HL-60 (cell line): ENCODE data around the gene ANAPC15.
"Not testable (repeated sequence)": the region's sequence is repeated elsewhere in the genome, so short reads cannot be mapped to it uniquely, and the experiment has no call there.

Experiments used
- DNase-seq, 2 experiments: peaks; one replicate each; pipeline ENCODE4 v3.0.0-alpha.2; 2010 to 2020; ENCODE audit warnings: low read depth in 1 of 2, low spot score in 1 of 2
- H3K27ac ChIP-seq: fragments of 250-450 bp; sonication (Bioruptor Pico); replicated peaks from 2 replicates; pipeline ENCODE4 v1.5.1; 2020; ENCODE audit warnings: mild to moderate bottlenecking, moderate library complexity
- H3K27me3 ChIP-seq: fragments of 250-450 bp; sonication (Bioruptor Pico); 2 replicates; pipeline ENCODE4 v1.5.1; 2021; ENCODE audit warnings: mild to moderate bottlenecking, moderate library complexity; ENCODE audit not compliant: insufficient read depth, poor library complexity, severe bottlenecking
- H3K4me3 ChIP-seq: replicated peaks from 2 replicates; pipeline ENCODE4 v1.5.1; 2011; ENCODE audit warnings: mild to moderate bottlenecking, control low read depth, low read length; ENCODE audit not compliant: insufficient read depth
- GABPA ChIP-seq: IDR thresholded peaks from 2 replicates; pipeline ENCODE4 v1.6.1; 2012; ENCODE audit warnings: low read depth
- POLR2AphosphoS5 ChIP-seq: IDR thresholded peaks from 2 replicates; pipeline ENCODE4 v1.6.1; 2012; ENCODE audit warnings: low read depth
- SPI1 ChIP-seq: IDR thresholded peaks from 2 replicates; pipeline ENCODE4 v1.6.1; 2012; ENCODE audit warnings: low read depth, mild to moderate bottlenecking, borderline replicate concordance
- TF ChIP-seq, protein P1 (sequence below): IDR thresholded peaks from 2 replicates; pipeline ENCODE4 v1.6.1; 2012; ENCODE audit warnings: low read depth; ENCODE audit not compliant: insufficient replicate concordance
- TF ChIP-seq, protein P2 (sequence below): IDR thresholded peaks from one replicate; pipeline ENCODE4 v1.5.1; 2011; ENCODE audit warnings: low read length, control low read depth, inconsistent platforms; ENCODE audit not compliant: insufficient read depth

ANAPC15 gene

DNA sequence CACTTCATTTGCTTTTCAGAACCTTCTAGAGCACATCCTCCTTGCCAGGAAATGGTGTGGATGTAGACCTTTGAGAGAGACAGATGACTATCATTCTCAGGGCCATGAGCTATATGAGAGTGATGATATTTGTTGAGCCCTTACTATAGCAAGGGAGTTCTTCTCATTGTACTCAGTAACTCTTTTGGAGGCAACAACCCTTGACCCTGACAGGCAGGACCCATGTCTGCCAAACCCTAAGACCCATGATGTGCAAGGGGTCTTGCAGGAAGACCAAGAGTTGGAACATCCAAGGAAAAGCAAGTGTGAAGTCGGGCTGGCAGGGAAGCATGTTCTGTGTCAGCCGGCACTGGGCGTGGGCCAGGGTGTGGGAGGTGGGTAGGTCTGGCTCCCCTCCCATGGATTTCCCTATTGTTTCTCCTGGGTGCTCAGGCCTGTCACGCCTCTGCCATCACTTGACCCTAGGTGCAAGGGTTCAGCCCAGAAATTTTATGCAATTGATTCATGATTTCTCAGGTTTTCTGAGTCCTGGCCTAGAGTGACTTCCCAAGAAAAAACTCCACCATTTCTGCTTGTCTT, 24.3 kb upstream of the ANAPC15 start:
- Histone ChIP-seq H3K4me3 (no peak overlapping the region), H3K27me3 (no peaks in the 10 kb centered on the region), H3K27ac (peak overlapping the region; percentile 84)
- no peak for DNase-seq
- TF ChIP-seq, protein P1, sequence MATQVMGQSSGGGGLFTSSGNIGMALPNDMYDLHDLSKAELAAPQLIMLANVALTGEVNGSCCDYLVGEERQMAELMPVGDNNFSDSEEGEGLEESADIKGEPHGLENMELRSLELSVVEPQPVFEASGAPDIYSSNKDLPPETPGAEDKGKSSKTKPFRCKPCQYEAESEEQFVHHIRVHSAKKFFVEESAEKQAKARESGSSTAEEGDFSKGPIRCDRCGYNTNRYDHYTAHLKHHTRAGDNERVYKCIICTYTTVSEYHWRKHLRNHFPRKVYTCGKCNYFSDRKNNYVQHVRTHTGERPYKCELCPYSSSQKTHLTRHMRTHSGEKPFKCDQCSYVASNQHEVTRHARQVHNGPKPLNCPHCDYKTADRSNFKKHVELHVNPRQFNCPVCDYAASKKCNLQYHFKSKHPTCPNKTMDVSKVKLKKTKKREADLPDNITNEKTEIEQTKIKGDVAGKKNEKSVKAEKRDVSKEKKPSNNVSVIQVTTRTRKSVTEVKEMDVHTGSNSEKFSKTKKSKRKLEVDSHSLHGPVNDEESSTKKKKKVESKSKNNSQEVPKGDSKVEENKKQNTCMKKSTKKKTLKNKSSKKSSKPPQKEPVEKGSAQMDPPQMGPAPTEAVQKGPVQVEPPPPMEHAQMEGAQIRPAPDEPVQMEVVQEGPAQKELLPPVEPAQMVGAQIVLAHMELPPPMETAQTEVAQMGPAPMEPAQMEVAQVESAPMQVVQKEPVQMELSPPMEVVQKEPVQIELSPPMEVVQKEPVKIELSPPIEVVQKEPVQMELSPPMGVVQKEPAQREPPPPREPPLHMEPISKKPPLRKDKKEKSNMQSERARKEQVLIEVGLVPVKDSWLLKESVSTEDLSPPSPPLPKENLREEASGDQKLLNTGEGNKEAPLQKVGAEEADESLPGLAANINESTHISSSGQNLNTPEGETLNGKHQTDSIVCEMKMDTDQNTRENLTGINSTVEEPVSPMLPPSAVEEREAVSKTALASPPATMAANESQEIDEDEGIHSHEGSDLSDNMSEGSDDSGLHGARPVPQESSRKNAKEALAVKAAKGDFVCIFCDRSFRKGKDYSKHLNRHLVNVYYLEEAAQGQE: no peak

DNA sequence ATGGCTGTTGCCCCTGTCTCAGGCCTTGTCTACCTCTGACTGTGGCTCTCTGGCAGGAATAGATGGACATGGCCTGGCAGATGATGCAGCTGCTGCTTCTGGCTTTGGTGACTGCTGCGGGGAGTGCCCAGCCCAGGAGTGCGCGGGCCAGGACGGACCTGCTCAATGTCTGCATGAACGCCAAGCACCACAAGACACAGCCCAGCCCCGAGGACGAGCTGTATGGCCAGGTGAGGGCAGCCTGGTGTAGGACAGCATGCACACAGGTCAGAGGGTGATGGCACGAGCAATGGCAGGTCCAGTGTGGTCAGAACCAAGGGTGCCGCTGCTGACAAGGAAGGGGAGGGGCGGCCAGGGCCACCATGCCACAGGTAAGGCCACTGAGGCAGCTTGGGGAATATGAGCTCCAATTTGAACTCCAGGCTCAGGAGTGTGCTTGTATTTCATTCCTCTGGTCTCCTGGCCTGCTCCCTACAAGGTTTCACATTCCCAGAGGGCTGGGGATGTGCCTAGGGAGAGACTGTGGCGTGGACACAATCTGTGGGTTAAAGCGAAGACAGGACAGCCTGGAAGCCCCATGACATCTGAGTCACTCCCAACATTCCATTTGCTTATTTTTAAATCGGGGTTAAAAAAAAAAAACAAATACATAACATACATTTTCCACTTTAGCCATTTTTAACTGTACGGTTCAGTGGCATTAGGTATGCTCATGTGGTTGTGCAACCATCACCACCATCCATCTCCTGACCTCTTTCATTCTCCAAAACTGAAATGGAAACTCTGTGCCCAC, 23.6 kb upstream of the ANAPC15 start:
- H3K27me3 ChIP-seq: no peaks in the 10 kb centered on the region
- H3K27ac ChIP-seq: peak overlapping the region; percentile 84

DNA sequence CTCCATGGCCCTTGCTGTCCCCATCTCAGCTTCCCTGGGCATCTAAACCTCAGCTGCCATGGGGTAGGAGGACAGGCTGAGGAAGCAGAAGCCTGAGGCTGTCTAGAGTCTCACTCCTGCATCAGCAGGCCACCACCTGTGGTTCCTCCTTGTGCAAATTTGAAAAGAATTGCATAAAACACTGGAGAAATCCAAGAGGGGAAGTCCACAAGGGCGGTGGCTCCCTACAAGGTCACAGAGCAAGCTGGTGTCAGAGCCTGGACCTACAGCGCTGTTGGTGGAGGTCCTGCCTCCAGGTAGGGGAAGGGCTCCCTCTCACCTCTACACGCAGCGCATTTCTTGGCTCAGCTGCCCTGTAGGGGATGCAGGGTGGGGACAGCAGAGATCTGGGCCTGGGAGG, 23.0 kb upstream of the ANAPC15 start, which contains the start of gene FOLR3:
Gene FOLR3, plus strand, starts transcription at position 253 of the 400 bp plus-strand sequence. CDS start 228 bp downstream, outside the sequence.
- H3K27me3 ChIP-seq: not testable (repeated sequence)
- peak within 1 kb of the TSS; percentile 84 for H3K27ac ChIP-seq
- peak within 1 kb of the TSS; percentile 11; the same call in 1 of the 2 replicates for H3K4me3 ChIP-seq
- peak; percentile 42 to 77 for DNase-seq
- TF ChIP-seq SPI1: peak; percentile 75; the same call in 1 of the 2 replicates

More for the DNA sequence above, 23.6 kb upstream of the ANAPC15 start:
- TF ChIP-seq, protein P1: no peak
- no peak for TF ChIP-seq GABPA
- TF ChIP-seq, protein P2, sequence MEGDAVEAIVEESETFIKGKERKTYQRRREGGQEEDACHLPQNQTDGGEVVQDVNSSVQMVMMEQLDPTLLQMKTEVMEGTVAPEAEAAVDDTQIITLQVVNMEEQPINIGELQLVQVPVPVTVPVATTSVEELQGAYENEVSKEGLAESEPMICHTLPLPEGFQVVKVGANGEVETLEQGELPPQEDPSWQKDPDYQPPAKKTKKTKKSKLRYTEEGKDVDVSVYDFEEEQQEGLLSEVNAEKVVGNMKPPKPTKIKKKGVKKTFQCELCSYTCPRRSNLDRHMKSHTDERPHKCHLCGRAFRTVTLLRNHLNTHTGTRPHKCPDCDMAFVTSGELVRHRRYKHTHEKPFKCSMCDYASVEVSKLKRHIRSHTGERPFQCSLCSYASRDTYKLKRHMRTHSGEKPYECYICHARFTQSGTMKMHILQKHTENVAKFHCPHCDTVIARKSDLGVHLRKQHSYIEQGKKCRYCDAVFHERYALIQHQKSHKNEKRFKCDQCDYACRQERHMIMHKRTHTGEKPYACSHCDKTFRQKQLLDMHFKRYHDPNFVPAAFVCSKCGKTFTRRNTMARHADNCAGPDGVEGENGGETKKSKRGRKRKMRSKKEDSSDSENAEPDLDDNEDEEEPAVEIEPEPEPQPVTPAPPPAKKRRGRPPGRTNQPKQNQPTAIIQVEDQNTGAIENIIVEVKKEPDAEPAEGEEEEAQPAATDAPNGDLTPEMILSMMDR: no peak
- no peak for TF ChIP-seq POLR2AphosphoS5
- no peak for TF ChIP-seq SPI1
- H3K4me3 ChIP-seq: peak overlapping the region; percentile 11; the same call in 1 of the 2 replicates
- DNase-seq: no peak

DNA sequence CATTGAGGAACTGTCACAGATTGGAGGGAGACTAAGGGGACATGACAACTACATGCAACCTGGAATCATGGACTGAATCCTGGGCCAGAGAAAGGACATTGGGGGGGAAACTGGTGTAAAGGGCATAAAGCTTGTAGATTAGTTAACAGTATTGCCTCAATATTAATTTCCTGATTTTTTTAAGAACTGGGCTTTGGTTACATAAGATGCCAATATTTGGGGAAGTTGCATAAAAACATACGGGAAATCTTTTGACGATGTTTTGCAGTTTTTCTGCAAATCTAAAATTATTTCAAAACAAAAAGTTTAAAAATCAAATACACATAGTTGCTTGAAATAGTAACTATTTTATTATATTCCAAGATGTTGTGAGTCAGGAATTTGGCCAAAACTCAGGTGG, 20.2 kb upstream of the ANAPC15 start:
- no peak for TF ChIP-seq SPI1
- no peak for TF ChIP-seq GABPA
- TF ChIP-seq, protein P2: no peak
- TF ChIP-seq, protein P1: no peak
- no peak for TF ChIP-seq POLR2AphosphoS5
- Histone ChIP-seq H3K27me3 (no peaks in the 10 kb centered on the region), H3K27ac (peak overlapping the region; percentile 84), H3K4me3 (no peak overlapping the region)
- DNase-seq: no peak
